Caco-2 (cell line): ENCODE results near the gene GSK3B. TPM values are rescaled to one million over a fixed set of nuclear protein-coding genes. Genes with fewer than 3 reads are reported as not detected.

Experiments
- BruUV-seq: library from RNA; stranded (reverse); fragments of 400-500 nt; replicated peaks from 2 replicates; lab custom pipeline; 2021; lab: Mats Ljungman, UMichigan
- CTCF ChIA-PET: fragments of 300-600 bp; sonication (Branson Sonifier 250); formaldehyde crosslinking; loops from one replicate; lab custom pipeline; 2022; ENCODE audit warnings: antibody characterized with exemption; lab: Charles Lee
- POLR2A ChIA-PET: fragments of 300-600 bp; sonication (Branson Sonifier 250); formaldehyde crosslinking; loops from one replicate; lab custom pipeline; 2022; ENCODE audit warnings: antibody characterized with exemption; lab: Charles Lee
- DNase-seq, 2 experiments: peaks; one replicate each; pipeline versions ENCODE4 v3.0.0 to v3.0.0-alpha.2; 2020 to 2022
- H3K27me3 ChIP-seq: replicated peaks from 2 replicates; pipeline ENCODE4 v1.6.0; 2011; ENCODE audit warnings: low read length; ENCODE audit not compliant: control insufficient read depth, insufficient read depth
- H3K36me3 ChIP-seq: 2 replicates; pipeline ENCODE4 v1.5.1; 2011; ENCODE audit warnings: low read length; ENCODE audit not compliant: control insufficient read depth, insufficient read depth
- H3K4me1 ChIP-seq: fragments of 250-450 bp; sonication (Bioruptor Pico); 2 replicates; pipeline ENCODE4 v1.5.1; 2020; ENCODE audit warnings: mild to moderate bottlenecking
- H3K4me3 ChIP-seq: 2 replicates; pipeline ENCODE4 v1.5.1; 2011; ENCODE audit warnings: low read depth, mild to moderate bottlenecking, control low read depth, low read length
- H3K9me3 ChIP-seq: fragments of 250-450 bp; sonication (Bioruptor Pico); 2 replicates; pipeline ENCODE4 v1.5.1; 2020; ENCODE audit warnings: mild to moderate bottlenecking, moderate library complexity
- H3K27ac Mint-ChIP-seq: one replicate; pipeline ENCODE4 v1.8.0; 2022; ENCODE audit warnings: mixed read lengths; ENCODE audit not compliant: unreplicated experiment
- H3K27me3 Mint-ChIP-seq: one replicate; pipeline ENCODE4 v1.8.0; 2022; ENCODE audit warnings: mixed read lengths; ENCODE audit not compliant: insufficient read depth, unreplicated experiment
- H3K36me3 Mint-ChIP-seq: one replicate; pipeline ENCODE4 v1.8.0; 2022; ENCODE audit warnings: mild to moderate bottlenecking, mixed read lengths; ENCODE audit not compliant: insufficient read depth, unreplicated experiment
- H3K4me1 Mint-ChIP-seq: one replicate; pipeline ENCODE4 v1.8.0; 2022; ENCODE audit warnings: low read depth, mixed read lengths; ENCODE audit not compliant: unreplicated experiment
- H3K4me3 Mint-ChIP-seq: one replicate; pipeline ENCODE4 v1.8.0; 2022; ENCODE audit warnings: mild to moderate bottlenecking, moderate library complexity, mixed read lengths; ENCODE audit not compliant: unreplicated experiment
- H3K9me3 Mint-ChIP-seq: one replicate; pipeline ENCODE4 v1.8.0; 2022; ENCODE audit warnings: mixed read lengths; ENCODE audit not compliant: unreplicated experiment
- intact Hi-C: fragments of 100-400 bp; cut with micrococcal nuclease; formaldehyde crosslinking; loops from one replicate; pipeline ENCODE4 v1.10.0; 2022; ENCODE audit not compliant: unreplicated experiment
- total RNA-seq: library from RNA; stranded (reverse); gene quantifications from 2 replicates; pipeline ENCODE4 v1.2.3, GENCODE V29; 2022
- TF ChIP-seq, protein P1 (sequence below), 2 experiments: fragments of 200-600 bp in 1 of 2; IDR thresholded peaks; 1 replicate in 1 of 2; 2 replicates in 1 of 2; pipeline versions ENCODE4 v1.5.1 to v1.8.0; 2011 to 2022; ENCODE audit warnings: antibody characterized with exemption in 1 of 2, control low read depth in 1 of 2, inconsistent platforms in 1 of 2, low read depth in 1 of 2, low read length in 1 of 2, mild to moderate bottlenecking in 1 of 2, moderate library complexity in 1 of 2; ENCODE audit not compliant: insufficient read depth in 1 of 2, severe bottlenecking in 1 of 2, unreplicated experiment in 1 of 2

Gene GSK3B
- total RNA-seq, 1 experiment from 2014 or later, result 55.2 TPM

GRCh38 chr3:120028271-120029047 is 65.8 kb downstream of the GSK3B start:
- ChIA-PET CTCF (no interaction called here), POLR2A (no interaction called here)
- H3K36me3 ChIP-seq, result no peaks in the 10 kb centered on the region
- peaks cover 7% of the 10 kb centered on the region for H3K36me3 Mint-ChIP-seq
- no peak for DNase-seq
- no peaks in the 10 kb centered on the region for H3K27me3 Mint-ChIP-seq
- H3K4me3 Mint-ChIP-seq, result no peak overlapping the region
- H3K27me3 ChIP-seq, result no peaks in the 10 kb centered on the region
- H3K27ac Mint-ChIP-seq, result no peak overlapping the region
- no peak overlapping the region for H3K4me3 ChIP-seq
- TF ChIP-seq, protein P1, sequence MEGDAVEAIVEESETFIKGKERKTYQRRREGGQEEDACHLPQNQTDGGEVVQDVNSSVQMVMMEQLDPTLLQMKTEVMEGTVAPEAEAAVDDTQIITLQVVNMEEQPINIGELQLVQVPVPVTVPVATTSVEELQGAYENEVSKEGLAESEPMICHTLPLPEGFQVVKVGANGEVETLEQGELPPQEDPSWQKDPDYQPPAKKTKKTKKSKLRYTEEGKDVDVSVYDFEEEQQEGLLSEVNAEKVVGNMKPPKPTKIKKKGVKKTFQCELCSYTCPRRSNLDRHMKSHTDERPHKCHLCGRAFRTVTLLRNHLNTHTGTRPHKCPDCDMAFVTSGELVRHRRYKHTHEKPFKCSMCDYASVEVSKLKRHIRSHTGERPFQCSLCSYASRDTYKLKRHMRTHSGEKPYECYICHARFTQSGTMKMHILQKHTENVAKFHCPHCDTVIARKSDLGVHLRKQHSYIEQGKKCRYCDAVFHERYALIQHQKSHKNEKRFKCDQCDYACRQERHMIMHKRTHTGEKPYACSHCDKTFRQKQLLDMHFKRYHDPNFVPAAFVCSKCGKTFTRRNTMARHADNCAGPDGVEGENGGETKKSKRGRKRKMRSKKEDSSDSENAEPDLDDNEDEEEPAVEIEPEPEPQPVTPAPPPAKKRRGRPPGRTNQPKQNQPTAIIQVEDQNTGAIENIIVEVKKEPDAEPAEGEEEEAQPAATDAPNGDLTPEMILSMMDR (IDR thresholded peaks at IDR 0.05; ENCODE audit: insufficient read depth in 1 of 2, low read depth in 1 of 2, low read length in 1 of 2, severe bottlenecking in 1 of 2, unreplicated experiment in 1 of 2), result no peak
- H3K9me3 Mint-ChIP-seq, result no peaks in the 10 kb centered on the region
- BruUV-seq, result no TSS peak
- intact Hi-C loops, result no loop called here
- peaks cover 10% of the 10 kb centered on the region for H3K4me1 Mint-ChIP-seq
- no peaks in the 10 kb centered on the region for H3K4me1 ChIP-seq
- H3K9me3 ChIP-seq, result no peaks in the 10 kb centered on the region

DNA sequence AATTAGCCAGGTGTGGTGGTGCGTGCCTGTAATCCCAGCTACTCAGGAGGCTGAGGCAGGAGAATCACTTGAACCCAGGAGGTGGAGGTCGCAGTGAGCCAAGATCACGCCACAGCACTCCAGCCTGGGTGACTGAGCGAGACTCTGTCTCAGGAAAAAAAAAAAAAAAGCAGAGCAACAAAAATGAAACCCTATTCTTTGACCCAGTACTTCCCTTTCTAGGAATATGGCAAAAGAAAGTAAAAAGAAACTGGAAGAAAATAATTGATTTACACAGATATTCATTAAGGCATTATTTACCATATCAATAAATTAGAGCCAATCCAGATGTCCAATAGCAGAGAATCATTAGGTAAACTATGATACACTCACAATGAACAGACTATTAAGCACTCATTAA is 67.0 kb downstream of the GSK3B start:
- intact Hi-C loops, result no loop called here

GRCh38 chr3:120025520-120025919 is 68.7 kb downstream of the GSK3B start:
- BruUV-seq, result no TSS peak
- CTCF ChIA-PET, result no interaction called here
- H3K4me1 Mint-ChIP-seq, result peaks cover 7% of the 10 kb centered on the region
- TF ChIP-seq, protein P1 (IDR thresholded peaks at IDR 0.05; ENCODE audit: insufficient read depth in 1 of 2, low read depth in 1 of 2, low read length in 1 of 2, severe bottlenecking in 1 of 2, unreplicated experiment in 1 of 2), result no peak
- H3K36me3 Mint-ChIP-seq, result peaks cover 7% of the 10 kb centered on the region
- no peak overlapping the region for H3K4me3 ChIP-seq
- no peak overlapping the region for H3K4me3 Mint-ChIP-seq
- no peaks in the 10 kb centered on the region for H3K4me1 ChIP-seq
- intact Hi-C loops, result no loop called here
- no peaks in the 10 kb centered on the region for H3K27me3 ChIP-seq
- no peaks in the 10 kb centered on the region for H3K36me3 ChIP-seq
- no peaks in the 10 kb centered on the region for H3K9me3 Mint-ChIP-seq
- no peaks in the 10 kb centered on the region for H3K9me3 ChIP-seq
- no peak for DNase-seq
- no peak overlapping the region for H3K27ac Mint-ChIP-seq
- POLR2A ChIA-PET, result no interaction called here
- no peaks in the 10 kb centered on the region for H3K27me3 Mint-ChIP-seq

More for the DNA sequence above, 67.0 kb downstream of the GSK3B start:
- Mint-ChIP-seq H3K4me1 (peaks cover 10% of the 10 kb centered on the region), H3K36me3 (peaks cover 7% of the 10 kb centered on the region), H3K4me3 (no peak overlapping the region), H3K27ac (no peak overlapping the region), H3K9me3 (no peaks in the 10 kb centered on the region), H3K27me3 (no peaks in the 10 kb centered on the region)
- no peaks in the 10 kb centered on the region for H3K4me1 ChIP-seq
- ChIA-PET CTCF (no interaction called here), POLR2A (no interaction called here)
- H3K4me3 ChIP-seq, result no peak overlapping the region
- BruUV-seq, result no TSS peak
- TF ChIP-seq, protein P1 (IDR thresholded peaks at IDR 0.05; ENCODE audit: insufficient read depth in 1 of 2, low read depth in 1 of 2, low read length in 1 of 2, severe bottlenecking in 1 of 2, unreplicated experiment in 1 of 2), result no peak
- H3K9me3 ChIP-seq, result no peaks in the 10 kb centered on the region
- no peaks in the 10 kb centered on the region for H3K36me3 ChIP-seq
- DNase-seq, result no peak
- H3K27me3 ChIP-seq, result no peaks in the 10 kb centered on the region
